ENCODE data around the gene UBE2O.

DNA sequence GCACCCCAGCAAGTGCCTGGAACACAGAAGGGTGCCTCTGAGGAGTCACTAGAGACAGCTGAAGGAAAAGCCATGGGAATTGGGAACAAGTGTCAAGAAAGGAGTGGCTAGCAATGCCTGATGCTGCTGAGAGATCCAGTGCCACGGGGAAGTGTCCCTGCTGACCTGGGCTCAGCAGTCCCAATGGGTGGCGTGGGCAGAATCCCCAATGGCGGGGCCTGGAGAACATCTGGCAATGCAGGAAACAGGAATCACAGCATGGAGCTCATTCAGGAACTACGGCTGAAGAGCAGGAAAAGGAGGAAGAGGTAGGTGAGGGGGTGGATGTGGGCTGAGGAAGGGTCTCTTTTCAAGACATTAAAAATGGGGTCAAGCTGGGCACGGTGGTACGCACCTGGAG lies 30.1 kb downstream of the UBE2O start:
- TF ChIP-seq GATA2 (IDR thresholded peaks at IDR 0.05; ENCODE audit: low read depth, low read length), result no peak
- no peak for TF ChIP-seq GATA3 (IDR thresholded peaks at IDR 0.05; ENCODE audit: low read depth, low read length)
